NCI-H1048 (cell line): ENCODE data around the gene CEP152.

Experiments
- DNase-seq: peaks from one replicate; lab custom pipeline; 2025; lab: John Stamatoyannopoulos, UW

Gene CEP152

GRCh38 chr15:48696627-48697312 is 114.1 kb downstream of the CEP152 start:
- peak; percentile 4 for DNase-seq

GRCh38 chr15:48695827-48696573 is 114.9 kb downstream of the CEP152 start:
- no peak for DNase-seq

- no peak for DNase-seq
Observed at GRCh38 chr15:48695088-48695826, 115.6 kb downstream of the CEP152 start.

GRCh38 chr15:48693484-48693883 is 117.4 kb downstream of the CEP152 start:
- DNase-seq: no peak

- DNase-seq: no peak
Observed at GRCh38 chr15:48688493-48688892, 122.4 kb downstream of the CEP152 start.
